Epithelial cell of proximal tubule (primary cell): ENCODE results near the gene MAP3K6. TPM values are rescaled to one million over a fixed set of nuclear protein-coding genes. Genes with fewer than 3 reads are reported as not detected.

Source experiments
- DNase-seq: peaks from one replicate; pipeline ENCODE4 v3.0.0-alpha.2; 2011; ENCODE audit warnings: low read depth
- H3K4me3 ChIP-seq: 2 replicates; pipeline ENCODE4 v1.5.1; 2011; ENCODE audit warnings: low read depth, mild to moderate bottlenecking, low read length
- total RNA-seq: library from RNA; depleted of rRNA; stranded (reverse); fragments of >200 nt; gene quantifications from 2 replicates; pipeline ENCODE4 v1.2.3, GENCODE V29; 2015
- TF ChIP-seq, protein P1 (sequence below): conservative IDR thresholded peaks from 2 replicates; pipeline ENCODE4 v1.5.1; 2012; ENCODE audit warnings: low read depth, mild to moderate bottlenecking, low read length

Gene MAP3K6
- total RNA-seq, 1 donor from 2014 or later = 15.5 TPM

DNA sequence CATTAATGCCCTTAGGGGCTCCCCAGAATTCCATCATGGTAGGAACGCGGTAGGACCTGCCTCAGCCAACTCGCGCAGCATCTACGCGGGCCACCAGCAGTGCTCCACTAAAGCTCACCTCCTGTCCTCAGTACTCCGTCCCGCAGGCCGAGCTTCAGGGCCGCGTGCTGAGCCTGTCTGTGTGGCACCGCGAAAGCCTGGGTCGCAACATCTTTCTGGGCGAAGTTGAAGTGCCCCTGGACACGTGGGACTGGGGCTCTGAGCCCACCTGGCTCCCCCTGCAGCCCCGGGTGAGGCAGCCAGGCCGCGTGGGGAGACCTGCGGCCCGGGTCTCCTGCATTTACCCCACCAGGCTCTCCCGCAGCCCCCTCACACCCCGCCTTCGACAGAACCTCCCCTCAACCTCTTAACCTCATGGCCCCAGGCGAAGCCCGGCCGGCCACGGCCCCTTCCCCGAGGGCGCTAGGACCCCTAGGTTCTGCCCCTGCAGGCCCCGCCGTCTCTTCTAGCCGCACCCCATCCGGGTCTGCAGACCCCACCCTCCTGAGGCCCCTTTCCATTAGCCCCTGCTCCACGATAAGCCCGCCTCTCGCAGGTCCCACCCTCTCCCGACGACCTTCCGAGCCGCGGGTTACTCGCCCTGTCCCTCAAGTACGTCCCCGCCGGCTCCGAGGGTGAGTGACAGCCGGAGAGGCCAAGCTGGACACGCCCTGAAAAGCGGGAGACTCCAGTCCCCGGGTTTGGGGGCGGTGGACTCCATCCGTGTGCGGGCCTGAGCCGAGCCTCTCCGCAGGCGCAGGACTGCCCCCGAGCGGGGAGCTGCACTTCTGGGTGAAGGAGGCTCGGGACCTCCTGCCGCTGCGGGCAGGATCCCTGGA, 15.9 kb downstream of the MAP3K6 start:
- H3K4me3 ChIP-seq = peak overlapping the region; percentile 34
- DNase-seq = no peak
- TF ChIP-seq, protein P1, sequence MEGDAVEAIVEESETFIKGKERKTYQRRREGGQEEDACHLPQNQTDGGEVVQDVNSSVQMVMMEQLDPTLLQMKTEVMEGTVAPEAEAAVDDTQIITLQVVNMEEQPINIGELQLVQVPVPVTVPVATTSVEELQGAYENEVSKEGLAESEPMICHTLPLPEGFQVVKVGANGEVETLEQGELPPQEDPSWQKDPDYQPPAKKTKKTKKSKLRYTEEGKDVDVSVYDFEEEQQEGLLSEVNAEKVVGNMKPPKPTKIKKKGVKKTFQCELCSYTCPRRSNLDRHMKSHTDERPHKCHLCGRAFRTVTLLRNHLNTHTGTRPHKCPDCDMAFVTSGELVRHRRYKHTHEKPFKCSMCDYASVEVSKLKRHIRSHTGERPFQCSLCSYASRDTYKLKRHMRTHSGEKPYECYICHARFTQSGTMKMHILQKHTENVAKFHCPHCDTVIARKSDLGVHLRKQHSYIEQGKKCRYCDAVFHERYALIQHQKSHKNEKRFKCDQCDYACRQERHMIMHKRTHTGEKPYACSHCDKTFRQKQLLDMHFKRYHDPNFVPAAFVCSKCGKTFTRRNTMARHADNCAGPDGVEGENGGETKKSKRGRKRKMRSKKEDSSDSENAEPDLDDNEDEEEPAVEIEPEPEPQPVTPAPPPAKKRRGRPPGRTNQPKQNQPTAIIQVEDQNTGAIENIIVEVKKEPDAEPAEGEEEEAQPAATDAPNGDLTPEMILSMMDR = no peak

DNA sequence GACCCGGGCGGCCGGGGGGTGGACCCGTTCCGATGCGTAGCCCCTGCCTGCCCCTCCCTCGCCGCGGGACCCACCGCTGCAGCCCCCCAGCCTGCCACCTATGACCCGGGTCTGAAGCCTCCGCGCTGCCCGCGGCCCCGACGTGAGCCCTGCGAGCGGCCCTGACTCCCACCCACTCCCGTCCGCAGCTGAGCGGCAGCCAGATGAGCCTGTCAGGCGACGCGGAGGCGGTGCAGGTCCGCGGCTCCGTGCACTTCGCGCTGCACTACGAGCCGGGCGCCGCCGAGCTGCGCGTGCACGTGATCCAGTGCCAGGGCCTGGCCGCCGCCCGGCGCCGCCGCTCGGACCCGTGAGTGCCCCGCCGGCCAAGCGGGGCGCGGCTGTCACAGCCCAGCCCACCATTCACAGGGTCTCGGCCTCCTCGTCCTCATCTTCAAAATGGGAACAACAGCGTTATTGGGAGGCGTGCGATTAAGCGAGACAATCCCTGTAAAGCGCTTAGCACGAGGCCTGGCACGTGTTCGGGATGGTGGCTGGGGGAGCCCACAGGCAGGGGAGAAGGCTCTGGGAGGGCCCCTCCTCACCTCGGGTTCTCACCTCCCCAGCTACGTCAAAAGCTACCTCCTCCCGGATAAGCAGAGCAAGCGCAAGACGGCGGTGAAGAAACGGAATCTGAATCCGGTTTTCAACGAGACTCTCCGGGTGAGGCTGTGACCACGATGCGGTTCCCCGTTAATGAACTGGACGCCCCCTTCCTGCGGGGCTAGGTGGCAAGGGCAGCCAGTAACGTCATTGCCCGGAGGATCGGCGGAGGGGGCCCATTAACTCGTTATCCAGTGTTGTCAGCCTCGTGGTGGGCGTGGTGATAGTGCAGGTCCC, 16.7 kb downstream of the MAP3K6 start:
- H3K4me3 ChIP-seq = peak overlapping the region; percentile 56
- DNase-seq = no peak
- TF ChIP-seq, protein P1 = no peak

DNA sequence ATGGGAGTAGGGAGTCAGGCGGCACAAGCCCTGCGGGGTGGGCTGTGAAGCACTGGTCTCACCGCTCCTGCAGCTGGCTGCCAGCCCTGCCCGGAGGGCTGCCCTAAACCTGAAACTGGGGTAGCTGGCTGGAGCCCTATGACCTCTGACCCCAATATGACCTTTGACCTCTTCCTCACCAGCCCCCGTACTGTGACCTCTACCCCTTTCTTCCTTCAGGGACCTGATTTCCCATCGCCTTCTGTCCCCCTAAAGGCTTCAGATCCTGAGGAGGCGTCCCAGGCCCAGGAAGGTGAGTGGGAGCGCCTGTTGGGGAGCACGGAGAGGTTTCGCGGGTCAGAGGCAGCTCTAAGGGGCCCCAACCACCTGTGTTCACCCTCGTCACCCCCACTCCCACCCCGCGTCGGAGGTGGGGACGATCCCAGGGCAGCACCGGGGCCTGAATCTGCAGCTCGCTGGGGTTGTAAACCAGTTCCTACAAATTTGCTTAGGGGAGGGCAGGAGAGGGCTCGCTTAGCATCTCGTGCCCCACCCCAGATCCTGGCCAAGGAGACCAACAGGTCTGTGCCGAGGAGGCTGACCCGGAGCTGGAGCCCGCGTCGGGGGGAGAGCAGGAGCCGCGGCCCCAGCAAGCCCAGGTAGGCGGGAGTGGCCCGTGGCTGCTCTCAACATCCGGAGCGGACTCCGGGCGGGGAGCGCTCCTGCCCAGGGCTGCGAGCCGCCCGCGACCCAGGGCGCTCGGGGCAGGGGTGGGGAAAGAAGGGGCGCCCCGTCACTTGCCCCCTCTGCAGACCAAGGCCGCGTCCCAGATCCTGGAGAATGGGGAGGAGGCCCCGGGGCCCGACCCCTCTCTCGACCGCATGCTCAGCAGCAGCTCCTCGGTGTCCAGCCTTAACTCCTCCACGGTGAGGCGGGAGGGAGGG, 17.6 kb downstream of the MAP3K6 start:
- H3K4me3 ChIP-seq = peak overlapping the region; percentile 56
- TF ChIP-seq, protein P1 = no peak
- no peak for DNase-seq

DNA sequence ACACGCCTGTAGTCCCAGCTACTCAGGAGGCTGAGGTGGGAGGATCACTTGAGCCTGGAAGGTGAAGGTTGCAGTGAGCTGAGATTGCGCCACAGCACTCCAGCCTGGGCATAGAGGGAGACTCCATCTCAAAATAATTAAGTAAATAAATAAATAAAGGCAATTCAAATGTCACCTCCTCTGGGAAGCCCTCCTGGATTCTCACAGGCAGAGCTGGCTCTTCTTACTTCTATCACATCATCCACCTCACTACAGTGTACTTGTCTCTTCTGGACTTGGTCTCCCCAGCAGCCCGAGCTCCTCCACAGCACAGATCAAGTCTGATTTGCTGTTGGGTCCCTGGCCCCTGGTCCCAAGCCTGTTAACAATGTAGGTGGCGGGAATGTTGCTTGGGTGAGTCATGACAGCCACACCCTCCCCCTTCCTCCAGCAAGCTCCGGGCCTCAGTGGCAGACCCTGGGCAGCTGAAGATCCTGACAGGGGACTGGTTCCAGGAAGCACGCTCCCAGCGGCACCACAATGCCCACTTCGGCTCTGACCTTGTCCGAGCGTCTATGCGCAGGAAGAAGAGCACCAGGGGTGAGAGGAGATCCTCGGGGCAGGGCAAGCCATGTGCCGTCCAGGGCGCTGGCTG, 19.7 kb downstream of the MAP3K6 start:
- no peak overlapping the region for H3K4me3 ChIP-seq
- DNase-seq = no peak
- TF ChIP-seq, protein P1 = no peak

DNA sequence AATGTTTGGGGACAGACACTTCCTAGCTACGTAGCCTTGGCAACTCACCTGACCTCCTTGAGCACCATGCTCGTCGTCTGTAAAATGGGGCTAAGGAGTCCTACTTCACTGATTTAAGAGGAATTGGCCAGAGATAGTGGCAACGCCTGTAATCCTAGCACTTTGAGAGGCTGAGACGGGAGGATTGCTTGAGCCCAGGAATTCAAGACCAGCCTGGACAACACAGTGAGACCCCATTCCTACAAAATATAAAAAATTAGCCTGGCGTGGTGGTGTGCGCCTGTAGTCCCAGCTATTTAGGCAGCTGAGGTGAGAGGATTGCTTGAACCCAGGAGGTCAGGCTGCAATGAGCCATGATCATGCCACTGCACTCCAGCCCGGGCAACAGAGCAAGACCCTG, 20.4 kb downstream of the MAP3K6 start:
- TF ChIP-seq, protein P1 = no peak
- DNase-seq = no peak
- no peak overlapping the region for H3K4me3 ChIP-seq

DNA sequence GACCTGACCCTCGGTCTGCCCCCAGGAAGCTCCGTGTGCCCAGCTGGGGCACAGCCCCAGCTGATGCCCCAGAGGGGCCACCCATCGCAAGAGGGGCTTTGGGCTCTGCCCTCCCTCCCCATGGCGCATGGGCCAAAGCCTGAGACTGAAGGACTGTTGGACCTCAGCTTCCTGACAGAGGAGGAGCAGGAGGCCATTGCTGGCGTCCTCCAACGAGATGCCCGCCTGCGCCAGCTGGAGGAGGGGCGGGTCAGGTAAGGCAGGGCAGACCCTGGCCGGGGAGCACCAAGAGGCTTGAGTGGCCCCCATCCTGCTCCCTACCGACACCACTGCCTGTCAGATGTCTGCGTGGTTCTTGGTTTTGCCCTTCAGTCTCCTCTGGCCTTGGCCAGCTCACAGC, 21.5 kb downstream of the MAP3K6 start:
- TF ChIP-seq, protein P1 = no peak
- DNase-seq = no peak
- H3K4me3 ChIP-seq = no peak overlapping the region
